Fibroblast of mammary gland (primary cell): ENCODE results near the gene ZBTB45.
"Not testable (repeated sequence)": the region's sequence is repeated elsewhere in the genome, so short reads cannot be mapped to it uniquely, and the experiment has no call there.

Source experiments
- DNase-seq: peaks from one replicate; pipeline ENCODE4 v3.0.0-alpha.2; 2010; ENCODE audit warnings: low read depth
- H3K4me3 ChIP-seq: 2 replicates; pipeline ENCODE4 v1.5.1; 2011; ENCODE audit warnings: low read depth, mild to moderate bottlenecking, low read length, moderate library complexity; ENCODE audit not compliant: control insufficient read depth
- CTCF ChIP-seq: conservative IDR thresholded peaks from 2 replicates; pipeline ENCODE4 v1.5.1; 2011; ENCODE audit warnings: low read depth, low read length, inconsistent platforms; ENCODE audit not compliant: control insufficient read depth, insufficient read depth

The ZBTB45 gene

GRCh38 chr19:58513694-58514563 is 5.7 kb downstream of the ZBTB45 start:
- TF ChIP-seq CTCF, result no peak
- peak; percentile 85 for DNase-seq
- H3K4me3 ChIP-seq, result peak overlapping the region; percentile 52

GRCh38 chr19:58513213-58513693 is 6.4 kb downstream of the ZBTB45 start:
- no peak for DNase-seq
- TF ChIP-seq CTCF, result no peak
- no peak overlapping the region for H3K4me3 ChIP-seq

- DNase-seq, result no peak
- H3K4me3 ChIP-seq, result no peak within 1 kb of the TSS
- no peak for TF ChIP-seq CTCF
Measured at GRCh38 chr19:58511353-58512208, 8.0 kb downstream of the ZBTB45 start, which contains the start of gene SLC27A5. Gene SLC27A5, minus strand, starts transcription at chr19:58511992. Its CDS starts 37 bp downstream, at chr19:58511955.

- TF ChIP-seq CTCF, result no peak
- no peak overlapping the region for H3K4me3 ChIP-seq
- no peak for DNase-seq
Measured at GRCh38 chr19:58510084-58510862, 9.3 kb downstream of the ZBTB45 start.

- DNase-seq, result no peak
- TF ChIP-seq CTCF, result no peak
Measured at GRCh38 chr19:58509731-58510083, 9.9 kb downstream of the ZBTB45 start.

GRCh38 chr19:58507602-58508223 is 11.9 kb downstream of the ZBTB45 start:
- DNase-seq, H3K4me3 ChIP-seq: not testable (repeated sequence)

More at GRCh38 chr19:58509731-58510083, 9.9 kb downstream of the ZBTB45 start:
- no peak overlapping the region for H3K4me3 ChIP-seq
